CD4-positive, alpha-beta T cell treated with Interleukin-10 for 1 hour (primary cell): ENCODE measurements around the gene RGS7.
"Not testable (repeated sequence)": the region's sequence is repeated elsewhere in the genome, so short reads cannot be mapped to it uniquely, and the experiment has no call there.

Experiments
- DNase-seq: peaks from one replicate; pipeline ENCODE4 v3.0.0-alpha.2; 2020

RGS7 gene

DNA sequence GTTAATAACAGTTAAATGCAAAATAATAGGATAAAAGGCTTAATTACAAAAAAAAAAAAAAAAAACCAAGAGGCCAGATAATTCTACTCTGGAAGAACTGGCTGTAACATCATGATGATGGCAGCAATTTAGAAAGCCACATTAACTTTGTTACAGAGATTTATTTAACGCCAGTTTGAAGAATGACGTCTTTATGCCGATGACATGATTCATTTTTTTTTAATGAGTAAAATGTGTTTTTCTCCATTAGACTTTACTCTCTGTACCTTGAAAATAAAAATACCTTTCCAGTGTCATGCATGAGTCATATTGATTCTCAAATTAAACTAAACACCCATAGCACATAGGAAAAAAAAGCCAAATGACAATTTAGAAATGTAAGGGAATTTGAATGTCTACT, 226.1 kb downstream of the RGS7 start:
- DNase-seq = no peak

- no peak for DNase-seq
Measured at GRCh38 chr1:241129207-241129960, 227.6 kb downstream of the RGS7 start.

- DNase-seq = no peak
Measured at GRCh38 chr1:241125286-241125685, 231.7 kb downstream of the RGS7 start.

DNA sequence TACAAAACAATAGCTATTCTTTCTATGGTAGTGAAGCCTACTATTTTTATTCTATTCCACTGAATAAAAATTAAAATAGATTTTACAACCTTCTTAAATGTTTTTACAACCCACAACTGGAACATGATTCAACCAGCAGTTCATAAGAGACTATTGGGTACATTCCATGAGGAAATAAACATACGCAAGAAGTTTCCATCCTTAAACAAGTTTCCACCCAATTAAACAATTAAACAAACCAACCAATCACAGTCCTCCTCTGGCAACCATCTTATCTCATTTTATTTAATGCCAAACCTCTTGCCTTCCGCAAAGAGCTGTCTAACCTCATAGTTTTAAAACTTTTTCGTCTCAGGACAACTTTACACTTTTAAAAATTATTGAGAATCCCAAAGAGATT, 239.0 kb downstream of the RGS7 start:
- no peak for DNase-seq

DNA sequence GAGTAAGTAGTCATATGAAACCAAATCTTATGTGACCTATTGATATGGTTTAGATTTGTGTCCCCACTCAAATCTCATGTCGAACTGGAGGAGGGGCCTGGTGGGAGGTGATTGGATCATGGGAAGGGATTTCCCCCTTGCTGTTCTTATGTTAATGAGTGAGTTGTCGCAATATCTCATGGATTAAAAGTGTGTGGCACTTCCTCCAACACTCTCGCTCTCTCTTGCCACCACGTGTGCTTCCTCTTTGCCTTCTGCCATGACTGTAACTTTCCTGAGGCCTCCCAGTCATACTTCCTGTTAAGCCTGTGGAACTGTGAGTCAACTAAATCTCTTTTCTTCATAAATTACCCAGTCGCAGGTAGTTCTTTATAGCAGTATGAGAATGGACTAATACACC, 241.2 kb downstream of the RGS7 start:
- DNase-seq = no peak

DNA sequence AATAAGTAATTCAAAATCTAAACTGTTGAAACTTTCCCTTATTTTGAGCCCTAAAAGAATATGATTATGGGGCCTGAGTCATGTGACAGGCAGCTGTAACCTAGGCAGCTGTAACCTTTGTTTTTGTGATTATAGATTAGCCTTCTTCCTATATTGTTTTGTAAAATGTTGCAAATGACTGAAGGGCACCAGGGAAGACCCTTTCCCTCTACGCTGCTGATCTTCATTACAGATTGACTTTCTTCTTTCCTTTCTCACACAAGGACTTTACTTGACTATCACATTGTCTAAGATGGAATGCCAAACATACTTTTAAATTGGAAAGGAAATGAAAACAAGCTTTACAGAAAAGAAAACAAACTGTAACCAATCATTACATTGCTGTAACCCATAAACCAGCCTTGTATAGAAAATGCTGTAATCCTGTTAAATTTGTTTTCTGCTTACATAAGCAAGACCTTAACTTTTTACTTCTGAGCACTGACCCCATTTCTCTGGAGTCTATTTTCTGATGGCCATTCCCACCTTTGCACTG, 242.2 kb downstream of the RGS7 start:
- no peak for DNase-seq

DNA sequence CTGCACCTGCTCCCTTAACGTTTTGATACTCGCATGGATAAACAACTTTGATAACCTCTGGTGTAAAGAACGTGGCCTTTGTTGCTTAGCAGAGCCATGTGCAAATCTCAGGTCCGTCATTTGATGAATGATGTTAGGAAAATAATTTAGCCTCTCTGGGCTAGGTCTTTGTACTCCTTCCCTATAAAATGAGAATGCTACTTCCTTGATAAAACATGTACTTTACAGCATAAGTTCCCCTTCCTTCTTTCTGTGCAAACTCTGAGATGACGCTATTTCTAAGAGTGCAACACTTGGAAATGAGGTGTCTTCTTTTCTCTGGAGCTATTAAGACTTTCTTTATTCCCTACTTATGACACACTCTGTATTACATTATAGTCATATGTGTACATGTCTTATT, 243.4 kb downstream of the RGS7 start:
- no peak for DNase-seq

- no peak for DNase-seq
Measured at GRCh38 chr1:241109039-241109438, 248.0 kb downstream of the RGS7 start.

DNA sequence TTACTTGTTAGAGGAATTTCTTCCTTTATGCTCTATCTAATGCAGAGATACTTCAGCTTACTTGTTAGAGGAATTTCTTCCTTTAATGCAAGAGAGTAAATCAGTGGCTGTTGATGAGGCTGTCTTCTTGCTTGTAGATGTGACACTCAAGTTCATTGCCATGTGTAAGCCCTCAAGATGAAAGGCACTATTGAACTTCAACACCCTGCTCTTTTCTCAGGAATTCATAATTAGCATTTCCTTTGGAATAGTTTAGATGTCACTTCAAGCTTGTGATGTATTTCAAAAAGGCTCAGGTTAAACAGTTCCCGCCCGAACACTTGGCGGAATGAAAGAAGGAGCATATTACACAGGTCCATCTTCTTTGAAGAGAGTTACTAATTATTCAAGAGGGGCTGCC, 251.9 kb downstream of the RGS7 start:
- DNase-seq = no peak

GRCh38 chr1:241102664-241103063, 254.3 kb downstream of the RGS7 start:
- no peak for DNase-seq

DNA sequence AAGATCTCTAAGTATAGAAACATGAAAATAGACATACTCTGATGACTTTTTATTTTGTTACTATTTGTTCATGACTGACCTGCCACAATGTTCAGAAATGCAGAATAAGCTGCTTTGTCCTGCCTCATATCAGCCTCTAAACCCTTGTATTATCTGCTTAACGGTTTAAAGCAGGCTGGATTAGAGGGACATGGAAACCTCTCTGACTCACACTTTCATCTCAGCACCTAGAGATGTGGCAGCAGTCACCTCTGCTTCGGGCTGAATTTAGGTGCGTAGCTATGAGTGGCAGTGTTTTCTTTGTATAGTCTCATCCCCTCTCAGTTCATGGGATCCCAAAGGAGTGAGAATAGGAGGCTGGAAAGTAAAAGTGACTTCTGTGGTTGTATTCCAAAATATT, 255.4 kb downstream of the RGS7 start:
- DNase-seq = no peak

- no peak for DNase-seq
Measured at GRCh38 chr1:241097479-241097878, 259.5 kb downstream of the RGS7 start.

- no peak for DNase-seq
Measured at GRCh38 chr1:241096982-241097381, 260.0 kb downstream of the RGS7 start.

- DNase-seq = no peak
Measured at GRCh38 chr1:241095847-241096246, 261.2 kb downstream of the RGS7 start.

- no peak for DNase-seq
Measured at GRCh38 chr1:241090798-241091197, 266.2 kb downstream of the RGS7 start.

DNA sequence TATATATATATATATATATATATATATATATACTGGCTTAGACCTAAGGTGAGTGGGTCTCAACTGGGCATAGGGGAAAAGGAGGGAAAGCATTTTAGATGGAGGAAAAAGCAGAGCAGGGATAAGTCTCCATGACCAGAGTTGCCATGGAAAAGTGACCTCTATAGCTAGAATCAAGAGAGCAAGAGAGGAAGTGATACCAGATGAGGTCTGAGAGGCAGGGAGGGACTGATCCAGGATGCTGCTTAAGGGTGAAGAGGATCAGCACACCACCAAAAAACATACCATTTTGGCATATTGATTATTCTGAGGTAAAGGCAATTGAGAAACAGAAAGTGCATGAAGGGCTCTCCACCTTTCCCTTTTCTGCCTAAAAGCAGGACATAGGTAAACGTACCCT, 267.9 kb downstream of the RGS7 start:
- not testable (repeated sequence) for DNase-seq

GRCh38 chr1:241088075-241088474, 268.9 kb downstream of the RGS7 start:
- DNase-seq = not testable (repeated sequence)

DNA sequence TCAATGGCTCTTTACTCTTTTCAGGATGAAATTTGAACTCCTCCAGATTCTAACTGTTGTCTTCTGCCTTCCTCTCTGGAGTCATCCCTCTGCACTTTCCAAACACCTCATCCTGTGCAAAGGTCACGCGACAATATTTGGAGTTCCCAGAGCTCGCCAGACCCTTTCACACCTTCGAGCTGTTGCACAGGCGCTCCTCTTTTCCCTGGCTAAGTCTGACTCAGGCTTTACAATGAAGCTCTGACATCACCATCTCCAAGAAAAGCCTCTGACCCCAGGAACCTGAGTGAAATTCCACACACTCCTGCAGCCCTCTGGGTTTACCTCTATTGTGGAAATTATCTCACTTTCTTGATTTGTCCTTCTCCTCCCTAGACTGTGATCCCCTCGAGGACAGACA, 270.3 kb downstream of the RGS7 start:
- no peak for DNase-seq

GRCh38 chr1:241083285-241083684, 273.7 kb downstream of the RGS7 start:
- no peak for DNase-seq

- no peak for DNase-seq
Measured at GRCh38 chr1:241081473-241081872, 275.5 kb downstream of the RGS7 start.

DNA sequence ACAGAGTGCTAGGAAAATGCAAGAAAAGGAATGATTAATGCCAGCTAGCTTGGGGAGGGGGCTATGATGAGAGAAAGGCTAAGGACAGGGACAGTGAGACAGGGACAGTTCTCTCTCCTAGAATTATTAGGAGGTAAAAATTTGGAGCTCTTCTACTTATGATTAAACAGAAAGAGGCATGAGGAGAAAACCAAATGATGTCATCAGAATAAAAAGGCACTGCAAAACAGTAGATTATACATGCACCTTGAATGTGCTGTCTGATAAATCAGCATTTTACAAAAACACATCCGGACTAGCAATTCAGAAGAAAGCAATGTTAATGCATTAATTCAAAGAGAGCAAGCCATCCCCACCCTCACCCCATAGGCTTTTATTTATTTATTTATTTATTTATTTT, 277.5 kb downstream of the RGS7 start:
- DNase-seq = no peak

- no peak for DNase-seq
Measured at GRCh38 chr1:241079047-241079446, 278.0 kb downstream of the RGS7 start.

DNA sequence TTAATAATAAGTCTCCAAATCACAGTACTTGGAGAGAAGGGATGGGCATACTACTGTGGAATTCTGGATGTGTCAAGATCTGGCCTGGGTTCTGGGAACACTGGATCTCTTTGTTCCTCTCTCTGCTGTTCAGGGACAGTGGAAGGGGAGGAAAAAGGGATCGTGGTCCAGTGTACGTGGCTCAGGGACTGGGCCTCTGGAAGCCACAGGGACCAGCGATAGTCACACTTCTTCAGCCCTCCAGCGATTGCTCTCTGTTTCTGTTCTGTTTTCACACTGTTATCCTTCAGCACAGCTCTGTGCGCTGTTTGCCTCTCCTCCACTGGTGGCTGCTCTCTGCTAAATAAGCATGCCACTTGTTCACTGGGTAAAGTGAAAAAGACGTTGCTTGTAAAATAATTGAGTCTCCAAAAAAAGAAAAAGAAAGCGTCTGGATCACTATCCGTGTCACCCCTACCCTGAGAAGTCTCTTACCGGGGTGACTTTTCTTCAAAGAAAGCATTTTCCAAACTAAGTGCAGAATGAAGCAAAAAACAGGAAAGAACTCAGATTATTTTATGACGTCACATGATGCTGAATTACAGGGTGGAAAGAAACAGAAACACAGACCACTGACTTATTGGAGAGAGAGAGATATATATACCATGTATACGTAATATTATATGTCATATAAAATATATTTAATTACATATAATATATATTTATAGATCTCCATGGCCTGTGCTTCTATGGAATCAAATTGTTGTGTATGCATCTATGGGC, 279.4 kb downstream of the RGS7 start:
- DNase-seq = no peak

GRCh38 chr1:241074507-241074906, 282.5 kb downstream of the RGS7 start:
- DNase-seq = no peak
